AG10803 (cell line): ENCODE measurements around the gene EFHC1.
A peak's percentile ranks its signal among the peaks of the same experiment; 100 is the strongest.

Experiments used
- DNase-seq: peaks from one replicate; pipeline ENCODE4 v3.0.0; 2010; ENCODE audit warnings: low read depth
- H3K4me3 ChIP-seq: 2 replicates; pipeline ENCODE4 v1.5.1; 2011; ENCODE audit warnings: mild to moderate bottlenecking, low read length, control low read depth
- CTCF ChIP-seq: conservative IDR thresholded peaks from 2 replicates; pipeline ENCODE4 v1.5.1; 2011; ENCODE audit warnings: mild to moderate bottlenecking, low read length, control low read depth, inconsistent platforms

EFHC1 gene

GRCh38 chr6:52483671-52484003, 63.5 kb downstream of the EFHC1 start:
- DNase-seq, result no peak
- TF ChIP-seq CTCF, result no peak

GRCh38 chr6:52489881-52490280, 69.7 kb downstream of the EFHC1 start:
- no peak overlapping the region for H3K4me3 ChIP-seq
- no peak for TF ChIP-seq CTCF
- DNase-seq, result no peak

More at GRCh38 chr6:52483671-52484003, 63.5 kb downstream of the EFHC1 start:
- H3K4me3 ChIP-seq, result no peak overlapping the region

- TF ChIP-seq CTCF, result no peak
- H3K4me3 ChIP-seq, result no peak overlapping the region
- peak; percentile 75 for DNase-seq
These were observed 71.3 kb downstream of the EFHC1 start for GRCh38 chr6:52491203-52492069.

- DNase-seq, result no peak
- H3K4me3 ChIP-seq, result no peak overlapping the region
- no peak for TF ChIP-seq CTCF
These were observed 73.5 kb downstream of the EFHC1 start for GRCh38 chr6:52493669-52494068.

GRCh38 chr6:52494298-52495072, 74.3 kb downstream of the EFHC1 start:
- no peak for DNase-seq
- no peak for TF ChIP-seq CTCF
- no peak overlapping the region for H3K4me3 ChIP-seq

- no peak for TF ChIP-seq CTCF
- H3K4me3 ChIP-seq, result no peak overlapping the region
- DNase-seq, result no peak
These were observed 75.8 kb downstream of the EFHC1 start for GRCh38 chr6:52495922-52496321.
